ENCODE results near the gene EPB41L1. TPM values are rescaled to one million over a fixed set of nuclear protein-coding genes. Genes with fewer than 3 reads are reported as not detected.

The EPB41L1 gene
- total RNA-seq, 1 donor from 2014 or later, result 16.7 TPM

DNA sequence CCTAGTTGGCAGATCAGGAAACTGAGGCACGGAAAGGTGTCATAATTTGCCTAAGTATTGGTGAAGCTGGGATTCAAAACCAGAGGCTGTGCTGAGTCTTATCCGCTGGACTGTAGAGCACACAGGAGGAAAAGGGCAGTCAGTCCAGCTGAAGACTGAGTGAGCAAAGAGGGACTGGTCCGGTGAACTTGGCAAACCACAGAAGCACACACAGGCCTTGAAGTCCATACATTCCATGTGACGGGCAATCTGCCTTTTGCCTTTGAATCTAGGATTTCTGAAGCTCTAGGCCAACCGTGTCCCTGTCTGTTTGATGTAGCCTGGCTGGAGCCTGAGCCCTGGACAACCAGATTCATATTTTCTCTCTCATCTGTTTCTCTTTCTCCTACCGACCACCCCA lies 34.3 kb upstream of the EPB41L1 start:
- DNase-seq (ENCODE audit: low spot score in 2 of 2), result no peak

DNA sequence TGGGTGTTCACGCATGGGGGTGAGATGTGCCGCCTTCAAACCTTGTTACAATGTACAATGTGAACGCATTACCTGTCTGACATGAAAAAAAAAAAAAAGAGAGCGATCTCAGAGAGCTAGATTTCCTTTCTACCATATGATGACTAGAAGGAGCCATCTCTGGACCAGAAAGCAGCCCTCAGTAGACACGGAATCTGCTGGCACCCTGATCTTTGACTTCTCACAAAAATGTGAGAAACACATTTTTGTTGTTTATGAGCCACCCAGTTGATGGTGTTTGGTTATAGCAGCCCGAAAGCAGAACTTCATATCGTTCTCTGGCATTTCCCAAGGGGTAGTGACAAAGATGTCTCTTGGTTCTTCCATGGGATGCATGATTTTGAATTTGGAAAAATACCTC lies 33.5 kb upstream of the EPB41L1 start:
- TF ChIP-seq, protein P1, sequence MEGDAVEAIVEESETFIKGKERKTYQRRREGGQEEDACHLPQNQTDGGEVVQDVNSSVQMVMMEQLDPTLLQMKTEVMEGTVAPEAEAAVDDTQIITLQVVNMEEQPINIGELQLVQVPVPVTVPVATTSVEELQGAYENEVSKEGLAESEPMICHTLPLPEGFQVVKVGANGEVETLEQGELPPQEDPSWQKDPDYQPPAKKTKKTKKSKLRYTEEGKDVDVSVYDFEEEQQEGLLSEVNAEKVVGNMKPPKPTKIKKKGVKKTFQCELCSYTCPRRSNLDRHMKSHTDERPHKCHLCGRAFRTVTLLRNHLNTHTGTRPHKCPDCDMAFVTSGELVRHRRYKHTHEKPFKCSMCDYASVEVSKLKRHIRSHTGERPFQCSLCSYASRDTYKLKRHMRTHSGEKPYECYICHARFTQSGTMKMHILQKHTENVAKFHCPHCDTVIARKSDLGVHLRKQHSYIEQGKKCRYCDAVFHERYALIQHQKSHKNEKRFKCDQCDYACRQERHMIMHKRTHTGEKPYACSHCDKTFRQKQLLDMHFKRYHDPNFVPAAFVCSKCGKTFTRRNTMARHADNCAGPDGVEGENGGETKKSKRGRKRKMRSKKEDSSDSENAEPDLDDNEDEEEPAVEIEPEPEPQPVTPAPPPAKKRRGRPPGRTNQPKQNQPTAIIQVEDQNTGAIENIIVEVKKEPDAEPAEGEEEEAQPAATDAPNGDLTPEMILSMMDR (IDR thresholded peaks at IDR 0.05), result no peak
- Histone ChIP-seq H3K9me3 (no peaks in the 10 kb centered on the region), H3K4me3 (no peak overlapping the region), H3K36me3 (no peaks in the 10 kb centered on the region), H3K27me3 (no peaks in the 10 kb centered on the region), H3K4me1 (no peaks in the 10 kb centered on the region), H3K27ac (no peak overlapping the region)
- DNase-seq (ENCODE audit: low spot score in 2 of 2), result no peak
- intact Hi-C loops (cut with DNase I), result no loop called here

More for the DNA sequence above, 34.3 kb upstream of the EPB41L1 start:
- Histone ChIP-seq H3K36me3 (no peaks in the 10 kb centered on the region), H3K27ac (no peak overlapping the region), H3K9me3 (no peaks in the 10 kb centered on the region), H3K4me3 (no peak overlapping the region), H3K4me1 (no peaks in the 10 kb centered on the region), H3K27me3 (no peaks in the 10 kb centered on the region)
- intact Hi-C loops (cut with DNase I), result no loop called here
- TF ChIP-seq, protein P1 (IDR thresholded peaks at IDR 0.05), result no peak

DNA sequence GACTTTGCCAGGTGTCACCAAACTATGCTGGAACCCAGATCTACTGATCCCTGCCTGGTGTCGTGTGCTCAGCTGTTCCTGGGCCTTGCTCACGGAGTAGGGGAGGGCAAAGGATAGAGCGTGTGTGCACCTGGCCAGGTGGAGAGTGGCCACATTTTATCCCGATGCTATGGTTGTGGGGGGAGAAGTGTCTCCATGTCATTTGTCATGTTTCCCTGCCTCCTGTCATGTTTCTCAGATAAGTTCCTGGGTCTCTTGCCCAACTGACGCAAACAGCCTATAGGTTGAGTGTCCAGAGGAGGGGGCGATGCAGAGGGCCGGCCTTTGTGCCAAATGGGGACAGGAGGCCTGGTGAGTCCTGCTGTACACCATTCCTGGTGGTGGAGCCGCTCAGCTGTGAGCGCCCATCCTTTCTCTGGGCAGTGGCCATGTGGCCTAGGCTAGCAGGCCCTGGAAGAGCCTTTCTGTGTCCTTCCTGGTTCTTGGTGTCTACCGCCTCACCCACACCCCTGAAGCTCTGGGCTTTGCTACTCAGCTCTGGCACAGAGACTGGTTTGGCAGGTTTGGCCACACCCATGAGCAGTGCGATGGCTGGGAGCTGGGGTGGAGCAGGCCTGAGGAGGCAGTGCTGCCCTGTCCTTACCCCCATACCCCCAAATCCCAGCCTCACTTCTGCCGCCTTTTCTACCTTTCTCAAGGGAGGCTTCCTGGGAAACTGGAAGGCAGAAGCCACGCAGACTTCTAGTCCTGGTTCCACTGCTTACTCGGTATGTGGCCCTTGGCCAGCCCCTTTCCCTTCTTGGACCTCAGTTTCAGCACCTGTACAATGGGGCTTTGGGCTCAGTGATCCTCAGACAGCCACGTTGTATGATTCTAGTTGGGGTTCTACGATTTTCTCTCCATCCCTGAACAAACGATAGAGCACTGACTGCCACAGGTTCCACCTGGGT lies 32.3 kb upstream of the EPB41L1 start:
- no peak overlapping the region for H3K4me3 ChIP-seq
- H3K27me3 ChIP-seq, result no peaks in the 10 kb centered on the region
- H3K36me3 ChIP-seq, result no peaks in the 10 kb centered on the region
- no peak overlapping the region for H3K27ac ChIP-seq
- intact Hi-C loops (cut with DNase I), result no loop called here
- H3K9me3 ChIP-seq, result no peaks in the 10 kb centered on the region
- H3K4me1 ChIP-seq, result no peaks in the 10 kb centered on the region
- no peak for DNase-seq (ENCODE audit: low spot score in 2 of 2)
- TF ChIP-seq, protein P1 (IDR thresholded peaks at IDR 0.05), result no peak

- no peaks in the 10 kb centered on the region for H3K9me3 ChIP-seq
- H3K4me1 ChIP-seq, result no peaks in the 10 kb centered on the region
- no peaks in the 10 kb centered on the region for H3K27me3 ChIP-seq
- H3K27ac ChIP-seq, result no peak overlapping the region
- DNase-seq (ENCODE audit: low spot score in 2 of 2), result no peak
- TF ChIP-seq, protein P1 (IDR thresholded peaks at IDR 0.05), result no peak
- intact Hi-C loops (cut with DNase I), result no loop called here
- no peak overlapping the region for H3K4me3 ChIP-seq
- no peaks in the 10 kb centered on the region for H3K36me3 ChIP-seq
Measured at GRCh38 chr20:36122931-36123288, 31.6 kb upstream of the EPB41L1 start.

- intact Hi-C loops (cut with DNase I), result no loop called here
- Histone ChIP-seq H3K27me3 (no peaks in the 10 kb centered on the region), H3K27ac (no peak overlapping the region), H3K9me3 (no peaks in the 10 kb centered on the region), H3K36me3 (no peaks in the 10 kb centered on the region), H3K4me3 (no peak overlapping the region), H3K4me1 (no peaks in the 10 kb centered on the region)
- no peak for DNase-seq (ENCODE audit: low spot score in 2 of 2)
- TF ChIP-seq, protein P1 (IDR thresholded peaks at IDR 0.05), result no peak
Measured at GRCh38 chr20:36125097-36125496, 29.4 kb upstream of the EPB41L1 start.

Data from ascending aorta (tissue), 2 donors.